Ectodermal cell (in vitro differentiated cells): Measurements from ENCODE around the gene P2RX1.

Experiments
- H3K27ac ChIP-seq: 2 replicates; pipeline ENCODE4 v1.7.0; 2013; ENCODE audit warnings: mild to moderate bottlenecking, low read depth, low read length; ENCODE audit not compliant: insufficient read depth, poor library complexity, severe bottlenecking
- H3K27me3 ChIP-seq: 2 replicates; pipeline ENCODE4 v1.7.0; 2013; ENCODE audit warnings: mild to moderate bottlenecking, low read length; ENCODE audit not compliant: insufficient read depth, control insufficient read depth, poor library complexity, severe bottlenecking
- H3K36me3 ChIP-seq: one replicate; pipeline ENCODE4 v1.7.0; 2013; ENCODE audit warnings: low read length; ENCODE audit not compliant: control insufficient read depth, insufficient read depth
- H3K4me1 ChIP-seq: one replicate; pipeline ENCODE4 v1.7.0; 2013; ENCODE audit warnings: low read length; ENCODE audit not compliant: control insufficient read depth, insufficient read depth
- H3K4me3 ChIP-seq: 2 replicates; pipeline ENCODE4 v1.7.0; 2013; ENCODE audit warnings: low read depth, low read length, control low read depth; ENCODE audit not compliant: insufficient read depth
- H3K9me3 ChIP-seq: 2 replicates; pipeline ENCODE4 v1.7.0; 2013; ENCODE audit warnings: mild to moderate bottlenecking, low read length, moderate library complexity; ENCODE audit not compliant: control insufficient read depth
- WGBS, 2 experiments: methylation state at CpG; one replicate each; pipeline ENCODE4 v1.1.7; 2013; ENCODE audit warnings: missing lambda C conversion rate in 2 of 2; 5-methylcytosine and 5-hydroxymethylcytosine counted together

The P2RX1 gene

DNA sequence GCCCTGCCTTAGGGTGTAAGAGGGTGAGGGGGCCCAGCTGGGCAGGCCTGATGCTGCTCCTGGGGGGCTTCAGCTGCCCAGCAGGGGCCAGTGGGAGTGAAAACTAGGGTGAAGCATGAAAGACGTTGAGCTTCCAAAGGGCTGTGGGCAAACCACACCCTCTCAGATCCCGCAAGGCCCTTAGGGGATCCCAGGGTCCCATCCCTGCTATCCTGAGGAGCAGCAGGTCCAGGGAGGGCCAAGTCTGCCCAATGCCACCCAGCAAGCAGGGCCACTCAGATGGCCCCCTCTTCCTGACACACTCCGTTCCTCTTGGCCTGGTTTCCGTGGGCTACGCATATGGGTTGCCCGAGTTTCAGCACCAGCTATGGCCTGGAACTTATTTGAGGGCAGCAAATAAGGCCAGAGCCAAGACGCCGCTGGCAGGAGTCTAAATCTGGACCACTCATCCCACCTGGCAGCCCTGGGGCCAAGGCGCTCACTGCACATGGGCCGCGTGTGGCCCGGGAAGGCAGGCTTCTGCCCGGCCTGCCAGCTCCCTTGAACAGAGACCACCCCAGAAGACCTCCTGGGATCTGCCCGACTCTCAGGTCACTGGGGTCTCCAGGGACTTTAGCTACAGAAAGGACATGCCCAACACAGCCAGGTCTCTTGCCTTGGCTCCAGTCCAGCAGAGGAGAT is 43.8 kb upstream of the P2RX1 start:
- Histone ChIP-seq H3K27ac (no peak overlapping the region), H3K9me3 (no peaks in the 10 kb centered on the region)

DNA sequence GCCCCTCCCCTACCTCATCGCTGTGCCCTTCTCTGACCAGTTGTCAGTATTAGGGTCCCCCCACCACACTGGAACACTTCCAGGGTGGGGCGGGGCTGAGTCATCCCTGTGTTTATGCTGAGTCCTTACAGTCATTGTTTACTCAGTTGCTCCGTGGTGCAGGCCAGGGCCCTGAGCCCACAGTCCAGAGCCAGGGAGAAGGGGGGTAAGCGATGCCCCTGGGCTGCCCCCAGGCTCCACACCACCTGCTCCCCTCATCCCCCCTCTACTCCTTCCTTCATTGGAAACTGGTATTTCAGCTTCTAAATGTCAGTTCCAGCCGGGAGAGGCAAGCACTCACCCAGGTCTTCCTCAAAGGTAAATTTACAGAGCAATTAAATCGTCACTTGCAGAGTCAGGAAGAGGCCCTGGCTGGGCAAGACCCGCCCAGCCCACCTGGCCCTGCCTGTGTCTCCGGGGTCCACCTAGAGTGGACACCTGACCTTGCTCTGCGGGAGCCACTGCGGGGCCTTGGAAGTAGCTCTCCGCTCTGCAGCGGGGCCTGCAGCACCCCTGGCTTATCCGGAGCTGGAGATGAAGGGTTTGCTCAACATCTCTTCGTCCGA is 43.1 kb upstream of the P2RX1 start:
- peaks cover 14% of the 10 kb centered on the region for H3K4me1 ChIP-seq
- H3K27ac ChIP-seq, result no peak overlapping the region
- WGBS, 2 experiments, result 81 to 85% methylated on average over 15 of the region's 15 CpGs
- H3K4me3 ChIP-seq, result no peak overlapping the region
- H3K36me3 ChIP-seq, result no peaks in the 10 kb centered on the region
- peaks cover 39% of the 10 kb centered on the region for H3K27me3 ChIP-seq
- no peaks in the 10 kb centered on the region for H3K9me3 ChIP-seq

More for the DNA sequence above, 43.8 kb upstream of the P2RX1 start:
- H3K4me3 ChIP-seq, result no peak overlapping the region
- WGBS, 2 experiments, result 93% methylated on average over 14 of the region's 14 CpGs
- no peaks in the 10 kb centered on the region for H3K36me3 ChIP-seq
- H3K4me1 ChIP-seq, result peaks cover 16% of the 10 kb centered on the region
- H3K27me3 ChIP-seq, result peaks cover 45% of the 10 kb centered on the region

DNA sequence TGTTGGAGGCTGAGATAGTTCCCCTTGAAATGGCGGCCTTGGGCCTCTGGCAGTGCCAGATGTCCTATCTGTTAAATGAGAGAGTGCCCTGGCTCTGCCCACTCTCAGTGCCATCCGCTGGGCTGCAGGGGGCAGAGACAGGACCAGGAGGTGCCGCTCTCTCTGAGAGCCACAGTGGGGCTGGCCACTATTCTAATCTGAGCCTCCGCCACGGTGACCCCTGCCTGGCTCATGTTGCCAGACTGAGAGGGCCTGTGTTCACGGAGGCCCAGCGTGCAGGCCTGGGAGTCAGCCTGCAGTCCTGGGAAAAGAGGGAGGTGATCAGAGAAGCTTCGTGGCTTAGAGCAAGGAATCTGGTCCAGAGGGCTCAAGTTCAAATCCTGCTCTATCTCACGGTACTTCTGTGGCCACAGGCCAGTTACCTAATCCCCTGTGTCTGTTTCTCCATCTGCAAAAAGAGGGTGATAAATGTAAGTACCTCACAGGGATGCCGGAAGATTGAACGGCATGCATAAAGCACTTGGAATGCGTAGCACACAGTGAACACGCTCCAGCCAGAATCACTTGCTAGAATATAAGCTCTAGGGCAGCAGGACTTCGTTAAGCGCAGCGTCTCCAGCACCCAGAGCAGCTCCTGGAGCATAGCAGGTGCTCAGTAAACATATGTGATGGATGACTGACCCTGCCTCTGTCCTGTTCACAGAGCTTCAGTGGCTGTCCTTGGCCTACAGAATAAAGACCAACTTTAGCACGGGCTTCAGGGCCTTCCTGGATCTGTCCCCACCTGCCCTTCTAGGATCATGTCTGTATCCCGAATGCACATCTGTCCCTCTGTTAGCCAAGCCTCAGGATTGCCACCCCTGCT is 41.7 kb upstream of the P2RX1 start:
- Histone ChIP-seq H3K36me3 (no peaks in the 10 kb centered on the region), H3K27ac (no peak overlapping the region), H3K9me3 (no peaks in the 10 kb centered on the region), H3K27me3 (peaks cover 24% of the 10 kb centered on the region), H3K4me1 (peaks cover 11% of the 10 kb centered on the region), H3K4me3 (no peak overlapping the region)
- 93 to 94% methylated on average over 18 of the region's 18 CpGs for WGBS, 2 experiments

DNA sequence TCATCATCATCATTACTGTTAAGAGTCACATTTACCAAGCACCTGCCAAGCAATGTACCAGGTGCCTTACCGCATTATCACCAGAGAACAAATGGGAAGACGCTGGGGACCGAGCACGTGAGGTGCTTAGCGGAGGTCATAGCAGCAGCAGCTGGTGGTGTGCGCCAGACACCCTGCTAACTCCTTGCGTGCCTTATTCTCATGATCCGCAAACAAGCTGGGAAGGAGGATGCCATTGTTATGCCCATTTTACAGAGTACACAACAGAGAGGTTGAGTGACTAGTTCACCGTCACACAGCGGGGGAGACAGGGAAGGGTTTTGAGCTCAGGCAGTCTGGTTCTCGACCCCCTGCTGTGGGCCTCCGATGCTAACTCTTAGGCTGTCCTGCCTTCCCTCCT is 40.7 kb upstream of the P2RX1 start:
- Histone ChIP-seq H3K4me1 (peaks cover 11% of the 10 kb centered on the region), H3K27ac (no peak overlapping the region), H3K9me3 (no peaks in the 10 kb centered on the region), H3K36me3 (no peaks in the 10 kb centered on the region), H3K4me3 (no peak overlapping the region), H3K27me3 (peaks cover 15% of the 10 kb centered on the region)
- 76 to 78% methylated on average over 12 of the region's 12 CpGs for WGBS, 2 experiments

DNA sequence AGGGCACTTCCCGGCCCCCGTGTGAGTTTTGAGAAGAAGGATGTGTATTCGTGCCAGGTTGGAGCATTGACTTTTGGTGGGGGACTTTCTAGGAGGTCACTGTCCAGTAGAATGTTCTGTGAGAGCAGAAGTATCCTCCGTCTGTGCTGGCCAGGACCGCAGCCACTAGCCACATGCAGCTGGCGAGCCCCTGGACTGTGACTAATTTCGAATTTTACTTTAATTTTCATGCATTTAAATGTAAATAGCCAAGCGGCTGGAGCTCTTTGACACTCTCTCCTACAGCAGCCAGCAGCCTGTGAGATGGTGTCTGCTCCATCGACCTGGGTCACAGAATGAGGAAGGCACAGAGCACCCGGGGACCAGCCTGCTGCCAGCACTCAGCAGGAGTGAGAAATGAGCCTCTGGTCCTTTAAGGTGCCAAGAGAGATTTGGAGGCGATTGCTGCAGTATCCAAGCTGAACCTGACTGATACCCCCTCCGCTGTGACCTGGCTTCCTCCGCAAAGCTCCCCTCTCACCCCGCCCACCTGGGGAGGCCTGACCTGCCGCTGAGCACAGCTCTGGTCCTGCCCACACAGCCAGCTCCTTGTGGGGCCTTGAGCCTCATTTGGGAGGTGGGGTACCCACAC is 40.2 kb upstream of the P2RX1 start:
- peaks cover 9% of the 10 kb centered on the region for H3K27me3 ChIP-seq
- H3K36me3 ChIP-seq, result no peaks in the 10 kb centered on the region
- no peak overlapping the region for H3K27ac ChIP-seq
- 34 to 37% methylated on average over 15 of the region's 15 CpGs for WGBS, 2 experiments
- H3K4me3 ChIP-seq, result no peak overlapping the region
- no peaks in the 10 kb centered on the region for H3K9me3 ChIP-seq
- H3K4me1 ChIP-seq, result peaks cover 11% of the 10 kb centered on the region

DNA sequence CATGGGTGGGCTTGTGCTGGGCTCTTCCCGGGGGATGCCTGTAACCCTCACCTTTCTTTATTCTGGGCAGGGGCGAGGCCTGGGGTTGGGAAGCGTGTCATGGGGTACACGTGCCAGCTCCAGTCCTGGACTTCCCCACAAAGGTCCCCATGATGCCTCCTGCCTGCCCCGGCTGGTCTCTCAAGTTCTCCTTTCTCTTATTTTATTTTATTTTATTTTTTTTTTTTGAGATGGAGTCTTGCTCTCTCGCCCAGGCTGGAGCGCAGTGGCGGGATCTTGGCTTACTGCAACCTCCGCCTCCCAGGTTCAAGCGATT is 39.4 kb upstream of the P2RX1 start:
- peaks cover 11% of the 10 kb centered on the region for H3K4me1 ChIP-seq
- no peaks in the 10 kb centered on the region for H3K9me3 ChIP-seq
- no peak overlapping the region for H3K4me3 ChIP-seq
- WGBS, 2 experiments, result 92 to 93% methylated on average over 10 of the region's 10 CpGs
- peaks cover 1% of the 10 kb centered on the region for H3K27me3 ChIP-seq
- H3K27ac ChIP-seq, result no peak overlapping the region
- H3K36me3 ChIP-seq, result no peaks in the 10 kb centered on the region

DNA sequence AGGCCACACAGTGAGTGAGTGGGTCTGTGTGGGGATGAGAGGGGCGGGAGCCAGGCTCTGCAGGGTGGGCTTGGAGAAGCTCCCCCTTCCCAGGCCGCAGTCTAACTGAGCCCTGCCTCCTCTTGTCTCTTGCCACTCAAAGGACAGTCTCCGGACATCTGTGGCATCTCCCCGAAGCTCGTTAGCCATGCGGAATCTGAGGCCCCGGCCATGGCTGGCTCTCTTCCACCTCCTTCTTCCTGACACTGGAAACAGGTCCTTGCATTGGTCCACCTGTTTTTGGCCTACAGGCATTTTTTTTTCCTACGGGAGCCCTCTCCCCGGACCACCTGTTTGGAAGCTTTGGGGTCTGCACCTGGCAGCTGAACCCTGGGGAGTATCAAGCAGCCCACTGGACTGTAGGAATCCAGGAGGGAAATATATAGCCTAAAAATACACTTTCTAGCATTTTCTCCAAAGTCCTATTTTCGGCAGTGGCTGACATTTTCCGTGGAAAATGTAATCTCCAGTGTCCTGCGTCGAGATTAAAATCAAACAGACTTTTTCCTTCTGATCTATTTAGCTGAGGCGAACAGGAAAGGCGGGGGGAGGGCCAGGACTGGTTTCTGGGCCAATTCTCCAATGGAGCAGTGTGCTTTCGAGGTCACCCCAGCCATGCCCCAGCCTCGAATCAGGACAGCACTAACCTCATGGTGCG is 38.9 kb upstream of the P2RX1 start:
- Histone ChIP-seq H3K4me3 (no peak overlapping the region), H3K4me1 (peaks cover 11% of the 10 kb centered on the region), H3K27ac (no peak overlapping the region), H3K9me3 (no peaks in the 10 kb centered on the region), H3K36me3 (no peaks in the 10 kb centered on the region), H3K27me3 (no peaks in the 10 kb centered on the region)
- 78 to 79% methylated on average over 18 of the region's 18 CpGs for WGBS, 2 experiments

DNA sequence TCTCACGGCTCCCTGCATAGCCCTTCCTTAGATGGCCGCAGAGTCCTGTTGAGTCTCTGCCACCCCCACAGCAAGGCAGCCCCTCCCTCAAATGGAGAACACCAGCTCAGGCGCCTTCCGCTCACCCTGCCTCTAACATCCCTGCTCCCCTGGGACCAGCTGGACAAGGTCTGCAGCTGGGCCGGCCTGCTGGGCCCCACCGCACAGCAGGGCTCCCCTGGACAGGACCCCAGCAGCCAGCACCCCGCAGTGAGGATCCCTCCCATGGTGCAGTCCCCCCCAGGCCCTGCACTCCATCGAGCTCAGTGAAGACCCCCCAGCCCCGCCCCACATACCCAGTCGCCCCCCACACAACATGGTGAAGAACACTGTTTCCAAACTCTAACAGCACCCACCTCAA is 37.8 kb upstream of the P2RX1 start:
- WGBS, 2 experiments, result 91 to 94% methylated on average over 10 of the region's 10 CpGs

DNA sequence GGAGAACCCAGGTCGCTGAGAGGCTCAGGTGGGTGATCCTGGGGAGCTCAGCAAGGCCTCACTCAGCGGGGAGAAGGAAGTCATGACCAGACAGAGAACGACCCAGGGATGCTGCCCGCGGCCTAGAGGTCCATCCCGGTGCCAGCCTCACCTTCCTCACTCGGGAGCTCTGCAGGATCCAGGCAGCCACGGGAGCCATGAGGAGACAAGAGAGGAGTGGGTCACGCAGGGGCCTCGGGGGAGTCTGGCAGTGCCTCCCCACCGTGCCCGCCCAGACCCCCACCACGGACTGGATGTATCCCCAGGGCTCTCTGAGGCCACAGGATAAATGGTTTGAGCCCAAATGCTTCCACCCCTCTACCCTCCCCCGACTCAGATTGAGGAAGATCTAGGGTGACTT is 37.3 kb upstream of the P2RX1 start:
- H3K4me3 ChIP-seq, result no peak overlapping the region
- H3K36me3 ChIP-seq, result no peaks in the 10 kb centered on the region
- H3K9me3 ChIP-seq, result no peaks in the 10 kb centered on the region
- H3K4me1 ChIP-seq, result peaks cover 11% of the 10 kb centered on the region
- H3K27me3 ChIP-seq, result no peaks in the 10 kb centered on the region
- H3K27ac ChIP-seq, result no peak overlapping the region
- WGBS, 2 experiments, result 93 to 95% methylated on average over 14 of the region's 14 CpGs

More for the DNA sequence above, 37.8 kb upstream of the P2RX1 start:
- Histone ChIP-seq H3K36me3 (no peaks in the 10 kb centered on the region), H3K27ac (no peak overlapping the region), H3K9me3 (no peaks in the 10 kb centered on the region), H3K4me3 (no peak overlapping the region), H3K27me3 (no peaks in the 10 kb centered on the region), H3K4me1 (peaks cover 11% of the 10 kb centered on the region)
